Islet precursor cell (in vitro differentiated cells): ENCODE measurements around the gene DCUN1D5.

Experiments used
- DNase-seq: peaks from one replicate; pipeline ENCODE4 v3.0.0-alpha.2; 2018

The DCUN1D5 gene

DNA sequence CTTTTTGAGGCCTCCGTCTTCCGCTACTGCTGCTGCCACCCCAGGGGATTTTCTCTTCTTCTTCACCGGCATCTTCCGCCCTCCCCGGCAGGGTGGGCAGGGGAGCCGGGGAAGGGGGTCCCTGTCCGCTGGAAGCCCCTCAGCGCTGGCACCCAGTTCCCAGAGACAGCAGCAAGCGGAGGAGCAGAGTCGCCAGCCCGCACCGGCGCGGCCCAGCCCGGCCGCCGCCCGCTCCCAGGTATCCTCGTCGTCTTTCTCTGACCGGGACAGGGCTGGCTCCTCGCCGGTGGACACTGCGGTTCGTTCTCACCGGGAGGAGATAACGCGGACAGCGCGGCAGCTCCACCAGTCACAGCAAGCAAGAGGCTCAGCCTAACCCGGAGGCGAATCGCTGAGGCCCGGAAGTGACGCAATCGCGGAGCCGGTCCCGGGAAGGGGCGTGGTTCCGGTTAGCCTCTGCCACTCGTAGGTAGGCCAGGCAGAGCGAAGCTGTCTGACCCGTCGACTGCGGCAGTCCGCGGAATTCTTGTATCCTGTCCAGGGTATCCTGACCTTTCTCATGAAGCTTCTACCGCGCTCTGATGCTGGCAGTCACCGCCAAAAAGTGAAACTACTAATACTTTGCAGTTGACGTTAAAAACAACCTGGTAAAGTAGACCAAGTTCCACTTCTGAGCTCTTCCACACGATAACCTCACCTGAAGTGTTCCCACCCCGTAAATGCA, at the start of gene DCUN1D5:
Gene DCUN1D5 (minus strand): TSS at position 360 of the 724 bp plus-strand sequence. CDS start 288 bp downstream, at position 72.
- peak; percentile 99 for DNase-seq

GRCh38 chr11:103125462-103125861, 33.5 kb upstream of the DCUN1D5 start:
- DNase-seq: no peak

DNA sequence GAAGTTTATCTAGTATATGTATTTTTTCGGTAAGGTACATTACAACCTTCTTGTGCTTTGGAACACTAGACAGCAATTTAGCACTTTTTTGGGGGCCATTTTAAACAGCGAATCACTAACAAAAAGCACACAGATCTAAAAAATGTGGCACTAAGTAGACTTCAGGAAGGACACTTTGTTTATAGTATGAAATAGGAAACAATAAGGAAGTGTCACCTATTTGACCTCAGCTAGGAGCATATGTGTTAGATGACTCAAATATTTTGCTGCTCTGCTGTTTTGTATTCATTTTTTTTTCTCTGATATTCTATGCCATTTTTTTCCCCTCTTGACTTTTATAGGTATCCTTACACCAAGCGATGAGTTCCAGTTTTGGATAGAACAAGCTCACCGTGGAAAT, 22.9 kb upstream of the DCUN1D5 start:
- no peak for DNase-seq

- DNase-seq: no peak
Observed at GRCh38 chr11:103112364-103112763, 20.4 kb upstream of the DCUN1D5 start.

DNA sequence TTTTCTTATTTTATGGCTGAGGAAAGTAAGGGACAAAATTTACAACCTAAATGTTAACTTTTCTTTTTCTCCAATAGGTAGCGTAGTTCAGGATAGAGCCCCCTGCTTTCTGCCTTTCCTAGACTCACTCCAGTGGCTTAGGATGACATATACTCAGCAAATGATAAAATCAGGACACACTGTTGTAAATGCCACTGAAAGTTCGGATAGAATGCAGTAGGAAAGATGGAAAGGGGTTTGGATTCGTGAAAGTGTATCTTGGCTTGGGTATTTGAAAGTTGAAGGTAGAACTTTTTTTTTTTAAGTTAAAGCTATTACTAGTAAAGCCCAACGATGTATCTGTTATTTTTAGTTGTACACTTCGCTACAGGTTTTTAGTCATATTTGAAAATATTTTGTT, 19.4 kb upstream of the DCUN1D5 start:
- no peak for DNase-seq

DNA sequence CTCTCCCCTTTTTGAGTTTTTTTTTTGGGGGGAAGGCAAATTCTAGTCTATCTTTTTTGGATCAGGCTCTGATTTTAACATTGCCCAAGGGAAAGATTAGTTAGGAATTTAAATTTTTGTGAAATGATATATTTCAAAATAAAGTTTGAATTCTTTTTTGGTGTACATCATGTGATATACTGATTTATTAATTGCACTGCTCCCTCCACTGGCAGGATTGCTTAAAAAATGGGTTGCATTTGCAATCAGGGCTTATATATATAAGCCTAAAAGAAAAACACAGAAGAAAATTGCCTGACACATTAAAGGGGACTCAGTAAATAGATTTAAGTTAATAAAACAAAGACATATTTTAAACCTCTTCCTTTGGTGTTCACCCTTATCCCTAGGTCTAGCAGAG, 18.4 kb upstream of the DCUN1D5 start:
- no peak for DNase-seq

DNA sequence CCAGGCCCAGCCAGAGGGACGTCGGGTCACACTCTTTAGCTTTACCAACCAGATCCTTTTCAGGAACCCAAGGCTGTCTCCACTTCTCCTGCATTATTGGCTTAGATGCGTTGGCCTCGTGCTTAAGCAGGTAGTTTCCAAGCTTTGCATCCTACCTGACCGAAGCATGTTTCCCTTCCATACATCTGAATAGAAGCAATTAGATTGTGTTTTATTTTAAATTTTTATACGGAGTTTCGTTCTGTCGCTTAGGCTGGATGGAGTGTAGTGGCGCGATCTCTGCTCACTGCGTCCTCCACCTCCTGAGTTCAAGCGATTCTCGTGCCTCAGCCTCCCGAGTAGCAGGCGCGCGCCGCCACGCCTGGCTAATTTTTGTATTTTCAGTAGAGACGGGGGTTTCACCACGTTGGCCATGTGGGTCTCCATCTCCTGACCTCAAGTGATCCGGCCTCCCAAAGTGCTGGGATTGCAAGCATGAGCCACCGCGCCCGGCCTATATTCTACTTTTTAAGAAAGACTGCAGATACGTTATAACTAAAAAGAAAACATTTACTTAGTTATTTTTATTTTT, 17.9 kb upstream of the DCUN1D5 start:
- peak; percentile 48 for DNase-seq

GRCh38 chr11:103108933-103109817, 17.2 kb upstream of the DCUN1D5 start, which contains the start of gene DYNC2H1:
TSS of gene DYNC2H1 (plus strand) at chr11:103109426. CDS start at chr11:103109575, 149 bp downstream.
- DNase-seq: peak; percentile 95

- DNase-seq: no peak
Observed at GRCh38 chr11:103097279-103097678, 5.3 kb upstream of the DCUN1D5 start.

- peak; percentile 73 for DNase-seq
Observed at GRCh38 chr11:103091064-103091800, 728 bp downstream of the DCUN1D5 start.

DNA sequence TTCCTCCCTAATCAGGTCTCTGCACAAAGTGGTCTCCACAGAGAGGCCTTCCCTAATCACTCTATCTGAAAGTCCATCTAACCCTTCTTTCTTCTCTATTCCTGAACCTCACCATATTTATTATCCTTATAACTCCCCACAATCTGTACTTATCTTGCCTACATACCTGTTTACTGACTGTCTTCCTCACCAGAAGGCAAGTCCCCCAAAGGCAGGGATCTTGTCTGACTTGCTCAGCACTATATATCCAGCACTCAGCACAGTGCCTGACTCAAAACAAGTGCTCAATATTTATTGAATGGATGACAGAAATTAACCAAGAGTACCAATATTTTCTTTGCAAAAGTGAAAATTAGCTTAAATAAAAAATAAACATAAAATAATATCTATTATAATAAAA, 5.5 kb downstream of the DCUN1D5 start:
- no peak for DNase-seq

DNA sequence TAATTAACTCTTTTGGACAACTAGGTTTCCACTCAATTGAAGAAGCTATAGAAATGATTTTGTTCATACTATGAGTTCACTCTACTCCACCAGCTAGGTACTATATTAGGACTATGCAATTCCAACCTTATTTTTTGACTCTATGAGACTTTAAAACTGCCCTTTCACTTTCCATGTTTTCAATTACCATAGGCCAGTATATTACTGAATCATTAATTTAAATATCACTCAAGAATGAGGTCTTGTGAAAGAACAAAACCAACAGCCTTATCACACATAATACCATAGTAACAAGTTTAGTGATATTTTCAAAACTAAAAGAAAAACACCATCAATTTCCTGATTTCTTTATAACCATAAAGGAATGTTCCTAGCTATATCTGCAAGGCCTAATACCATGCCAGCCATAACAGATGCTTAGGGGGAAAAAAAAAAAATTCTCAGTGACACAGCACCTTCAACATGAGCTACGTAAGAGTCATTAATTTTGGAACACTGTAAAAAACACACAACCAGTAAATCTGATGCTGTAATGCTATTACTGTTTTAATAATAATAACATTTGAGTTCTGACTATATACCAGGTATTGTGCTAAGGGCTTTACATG, 6.1 kb downstream of the DCUN1D5 start:
- no peak for DNase-seq

- DNase-seq: no peak
Observed at GRCh38 chr11:103079833-103080232, 12.1 kb downstream of the DCUN1D5 start.

- peak; percentile 40 for DNase-seq
Observed at GRCh38 chr11:103078710-103079109, 13.2 kb downstream of the DCUN1D5 start.

GRCh38 chr11:103077554-103077953, 14.4 kb downstream of the DCUN1D5 start:
- DNase-seq: no peak

DNA sequence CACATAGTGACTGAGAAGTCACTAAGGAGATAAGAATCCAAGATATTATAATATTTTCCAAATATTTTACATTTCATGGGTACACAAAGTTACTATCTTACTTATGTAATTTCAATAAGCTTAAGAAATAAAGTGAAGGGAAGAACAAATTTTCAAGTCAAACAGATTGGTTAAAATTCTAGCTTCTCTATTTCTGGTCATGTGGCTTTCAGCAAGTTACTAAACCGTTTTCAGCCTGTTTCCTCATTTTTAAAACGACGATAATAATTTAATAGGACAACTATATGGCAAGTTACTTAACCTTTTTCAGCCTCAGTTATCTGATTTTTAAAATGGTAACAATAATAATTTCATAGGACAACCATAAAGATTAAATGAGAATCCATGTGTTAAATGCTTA, 15.6 kb downstream of the DCUN1D5 start:
- no peak for DNase-seq

- DNase-seq: no peak
Observed at GRCh38 chr11:103071008-103071407, 21.0 kb downstream of the DCUN1D5 start.

DNA sequence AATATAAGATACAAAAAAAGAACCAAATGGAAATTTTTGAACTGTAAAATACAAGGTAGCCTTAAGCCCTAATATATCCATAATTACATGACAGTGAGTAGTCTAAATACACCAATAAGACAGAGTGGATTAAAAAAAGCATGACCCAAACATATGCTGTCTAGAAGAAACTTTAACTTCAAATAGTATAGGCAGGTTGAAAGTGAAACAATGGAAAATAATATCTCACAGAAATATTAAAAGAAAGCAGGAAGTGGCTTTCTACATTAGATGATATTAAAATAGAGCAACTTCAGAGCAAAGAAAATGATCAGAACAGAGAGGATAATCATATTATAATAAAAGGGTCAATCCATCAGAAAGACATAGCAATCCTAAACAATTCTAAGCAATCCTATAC, 21.8 kb downstream of the DCUN1D5 start:
- DNase-seq: no peak

GRCh38 chr11:103069367-103069766, 22.6 kb downstream of the DCUN1D5 start:
- DNase-seq: no peak

- no peak for DNase-seq
Observed at GRCh38 chr11:103067118-103067517, 24.8 kb downstream of the DCUN1D5 start.

- no peak for DNase-seq
Observed at GRCh38 chr11:103061656-103062055, 30.3 kb downstream of the DCUN1D5 start.

DNA sequence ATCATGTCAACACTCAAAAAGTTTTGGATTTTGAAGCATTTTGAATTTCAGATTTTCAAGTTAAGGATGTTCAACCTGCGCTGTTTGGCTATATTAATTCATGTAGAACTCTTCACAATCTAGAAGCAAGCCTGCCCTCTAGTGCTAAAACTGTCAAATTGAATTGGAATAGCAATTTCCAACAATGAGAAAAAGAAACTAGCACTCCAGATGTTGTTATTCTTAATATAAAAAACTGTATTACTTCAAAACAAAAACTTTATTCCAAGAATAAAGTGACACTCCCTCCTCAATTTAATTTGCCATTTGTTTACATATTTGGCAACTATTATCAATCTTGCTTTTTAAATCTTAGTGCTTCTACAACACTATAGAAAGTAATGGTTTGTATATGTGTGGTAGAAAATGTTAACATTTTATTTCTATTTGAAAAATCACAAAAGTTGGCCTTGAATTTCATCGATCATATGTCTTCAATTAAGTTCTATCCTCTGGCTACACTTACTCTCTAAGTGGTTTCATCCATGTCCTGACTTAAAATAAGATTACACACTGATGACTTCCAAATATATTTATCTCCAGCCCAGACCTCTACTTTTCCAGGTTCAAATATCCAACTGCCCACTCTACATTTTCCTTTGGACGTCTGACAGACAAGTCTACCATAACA, 36.6 kb downstream of the DCUN1D5 start:
- no peak for DNase-seq
